ENCODE results near the gene NAA25.

The NAA25 gene

GRCh38 chr12:112025808-112026375, 82.7 kb downstream of the NAA25 start:
- Histone ChIP-seq H3K4me1 (ENCODE audit: control insufficient read depth in 2 of 2, insufficient read depth in 2 of 2, low read length in 2 of 2) (no peaks in the 10 kb centered on the region), H3K9me3 (ENCODE audit: control insufficient read depth in 2 of 2, low read length in 2 of 2) (no peaks in the 10 kb centered on the region), H3K9ac (ENCODE audit: low read depth in 1 of 2, low read length in 2 of 2) (no peak overlapping the region), H3K4me3 (ENCODE audit: low read length in 2 of 2) (no peak overlapping the region), H3K36me3 (ENCODE audit: control insufficient read depth in 2 of 2, insufficient read depth in 2 of 2, low read length in 2 of 2) (peaks cover 39 to 52% of the 10 kb centered on the region in 2 donors), H3K27me3 (ENCODE audit: control insufficient read depth in 2 of 2, insufficient read depth in 2 of 2, low read length in 2 of 2) (no peaks in the 10 kb centered on the region), H3K27ac (ENCODE audit: low read depth in 2 of 2, low read length in 2 of 2) (no peak overlapping the region)

DNA sequence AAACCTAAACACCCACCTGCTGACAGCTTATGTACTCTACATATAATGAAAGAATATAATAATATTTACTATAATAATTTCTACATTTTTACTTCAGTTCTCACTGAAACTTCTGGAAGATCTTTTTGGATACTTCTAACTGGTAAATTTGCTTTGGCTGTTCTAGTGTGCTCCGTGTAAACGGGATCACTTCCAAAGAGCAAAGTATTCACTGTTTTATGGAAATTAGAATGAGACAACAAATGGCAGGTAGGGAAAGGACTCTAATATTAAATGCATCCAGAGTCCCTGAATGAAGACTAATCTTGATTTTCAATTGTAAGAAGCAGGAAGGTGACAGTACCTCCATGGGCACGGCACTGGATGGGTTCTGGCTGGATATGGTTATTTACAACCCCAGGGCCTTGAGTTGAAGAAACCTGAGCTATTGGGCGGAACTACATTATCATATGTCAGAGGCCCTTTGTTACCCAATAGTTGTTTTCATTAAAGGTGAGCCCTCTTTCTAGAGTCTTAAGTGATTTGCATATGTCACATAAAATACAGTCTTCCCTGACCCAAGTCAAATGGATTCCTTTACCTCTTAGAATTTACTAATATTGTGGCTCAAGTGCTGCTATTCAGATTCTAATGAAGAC, 84.7 kb downstream of the NAA25 start:
- Histone ChIP-seq H3K4me1 (ENCODE audit: control insufficient read depth in 2 of 2, insufficient read depth in 2 of 2, low read length in 2 of 2) (no peaks in the 10 kb centered on the region), H3K4me3 (ENCODE audit: low read length in 2 of 2) (no peak overlapping the region), H3K9ac (ENCODE audit: low read depth in 1 of 2, low read length in 2 of 2) (no peak overlapping the region), H3K27me3 (ENCODE audit: control insufficient read depth in 2 of 2, insufficient read depth in 2 of 2, low read length in 2 of 2) (no peaks in the 10 kb centered on the region), H3K27ac (ENCODE audit: low read depth in 2 of 2, low read length in 2 of 2) (no peak overlapping the region), H3K36me3 (ENCODE audit: control insufficient read depth in 2 of 2, insufficient read depth in 2 of 2, low read length in 2 of 2) (peaks cover 44 to 57% of the 10 kb centered on the region in 2 donors), H3K9me3 (ENCODE audit: control insufficient read depth in 2 of 2, low read length in 2 of 2) (no peaks in the 10 kb centered on the region)

- no peak overlapping the region for H3K4me3 ChIP-seq (ENCODE audit: low read length in 2 of 2)
- no peaks in the 10 kb centered on the region for H3K9me3 ChIP-seq (ENCODE audit: control insufficient read depth in 2 of 2, low read length in 2 of 2)
- no peak overlapping the region for H3K9ac ChIP-seq (ENCODE audit: low read depth in 1 of 2, low read length in 2 of 2)
- H3K27me3 ChIP-seq (ENCODE audit: control insufficient read depth in 2 of 2, insufficient read depth in 2 of 2, low read length in 2 of 2): no peaks in the 10 kb centered on the region
- H3K4me1 ChIP-seq (ENCODE audit: control insufficient read depth in 2 of 2, insufficient read depth in 2 of 2, low read length in 2 of 2): no peaks in the 10 kb centered on the region
- peaks cover 41 to 53% of the 10 kb centered on the region in 2 donors for H3K36me3 ChIP-seq (ENCODE audit: control insufficient read depth in 2 of 2, insufficient read depth in 2 of 2, low read length in 2 of 2)
- H3K27ac ChIP-seq (ENCODE audit: low read depth in 2 of 2, low read length in 2 of 2): no peak overlapping the region
Measured at GRCh38 chr12:112022241-112023016, 86.2 kb downstream of the NAA25 start.

- Histone ChIP-seq H3K9me3 (ENCODE audit: control insufficient read depth in 2 of 2, low read length in 2 of 2) (no peaks in the 10 kb centered on the region), H3K9ac (ENCODE audit: low read depth in 1 of 2, low read length in 2 of 2) (no peak overlapping the region), H3K27ac (ENCODE audit: low read depth in 2 of 2, low read length in 2 of 2) (no peak overlapping the region), H3K4me3 (ENCODE audit: low read length in 2 of 2) (no peak overlapping the region), H3K4me1 (ENCODE audit: control insufficient read depth in 2 of 2, insufficient read depth in 2 of 2, low read length in 2 of 2) (no peaks in the 10 kb centered on the region), H3K36me3 (ENCODE audit: control insufficient read depth in 2 of 2, insufficient read depth in 2 of 2, low read length in 2 of 2) (peaks cover 44 to 57% of the 10 kb centered on the region in 2 donors), H3K27me3 (ENCODE audit: control insufficient read depth in 2 of 2, insufficient read depth in 2 of 2, low read length in 2 of 2) (no peaks in the 10 kb centered on the region)
Measured at GRCh38 chr12:112020947-112021457, 87.6 kb downstream of the NAA25 start.

- peaks cover 7 to 10% of the 10 kb centered on the region in 2 donors for H3K4me1 ChIP-seq (ENCODE audit: control insufficient read depth in 2 of 2, insufficient read depth in 2 of 2, low read length in 2 of 2)
Measured at GRCh38 chr12:112018571-112019237, 89.9 kb downstream of the NAA25 start.

GRCh38 chr12:112017041-112017440, 91.5 kb downstream of the NAA25 start:
- Histone ChIP-seq H3K36me3 (ENCODE audit: control insufficient read depth in 2 of 2, insufficient read depth in 2 of 2, low read length in 2 of 2) (peaks cover 22 to 33% of the 10 kb centered on the region in 2 donors), H3K4me1 (ENCODE audit: control insufficient read depth in 2 of 2, insufficient read depth in 2 of 2, low read length in 2 of 2) (peaks cover 15 to 17% of the 10 kb centered on the region in 2 donors), H3K9ac (ENCODE audit: low read depth in 1 of 2, low read length in 2 of 2) (no peak overlapping the region)

More at GRCh38 chr12:112018571-112019237, 89.9 kb downstream of the NAA25 start:
- no peaks in the 10 kb centered on the region for H3K27me3 ChIP-seq (ENCODE audit: control insufficient read depth in 2 of 2, insufficient read depth in 2 of 2, low read length in 2 of 2)
- no peak overlapping the region for H3K27ac ChIP-seq (ENCODE audit: low read depth in 2 of 2, low read length in 2 of 2)
- no peak overlapping the region for H3K4me3 ChIP-seq (ENCODE audit: low read length in 2 of 2)
- H3K9ac ChIP-seq (ENCODE audit: low read depth in 1 of 2, low read length in 2 of 2): no peak overlapping the region
- peaks cover 36 to 47% of the 10 kb centered on the region in 2 donors for H3K36me3 ChIP-seq (ENCODE audit: control insufficient read depth in 2 of 2, insufficient read depth in 2 of 2, low read length in 2 of 2)
- H3K9me3 ChIP-seq (ENCODE audit: control insufficient read depth in 2 of 2, low read length in 2 of 2): no peaks in the 10 kb centered on the region

GRCh38 chr12:112015938-112016337, 92.6 kb downstream of the NAA25 start:
- no peak overlapping the region for H3K27ac ChIP-seq (ENCODE audit: low read depth in 2 of 2, low read length in 2 of 2)

More at GRCh38 chr12:112017041-112017440, 91.5 kb downstream of the NAA25 start:
- Histone ChIP-seq H3K27me3 (ENCODE audit: control insufficient read depth in 2 of 2, insufficient read depth in 2 of 2, low read length in 2 of 2) (no peaks in the 10 kb centered on the region), H3K4me3 (ENCODE audit: low read length in 2 of 2) (no peak overlapping the region), H3K27ac (ENCODE audit: low read depth in 2 of 2, low read length in 2 of 2) (no peak overlapping the region), H3K9me3 (ENCODE audit: control insufficient read depth in 2 of 2, low read length in 2 of 2) (no peaks in the 10 kb centered on the region)

DNA sequence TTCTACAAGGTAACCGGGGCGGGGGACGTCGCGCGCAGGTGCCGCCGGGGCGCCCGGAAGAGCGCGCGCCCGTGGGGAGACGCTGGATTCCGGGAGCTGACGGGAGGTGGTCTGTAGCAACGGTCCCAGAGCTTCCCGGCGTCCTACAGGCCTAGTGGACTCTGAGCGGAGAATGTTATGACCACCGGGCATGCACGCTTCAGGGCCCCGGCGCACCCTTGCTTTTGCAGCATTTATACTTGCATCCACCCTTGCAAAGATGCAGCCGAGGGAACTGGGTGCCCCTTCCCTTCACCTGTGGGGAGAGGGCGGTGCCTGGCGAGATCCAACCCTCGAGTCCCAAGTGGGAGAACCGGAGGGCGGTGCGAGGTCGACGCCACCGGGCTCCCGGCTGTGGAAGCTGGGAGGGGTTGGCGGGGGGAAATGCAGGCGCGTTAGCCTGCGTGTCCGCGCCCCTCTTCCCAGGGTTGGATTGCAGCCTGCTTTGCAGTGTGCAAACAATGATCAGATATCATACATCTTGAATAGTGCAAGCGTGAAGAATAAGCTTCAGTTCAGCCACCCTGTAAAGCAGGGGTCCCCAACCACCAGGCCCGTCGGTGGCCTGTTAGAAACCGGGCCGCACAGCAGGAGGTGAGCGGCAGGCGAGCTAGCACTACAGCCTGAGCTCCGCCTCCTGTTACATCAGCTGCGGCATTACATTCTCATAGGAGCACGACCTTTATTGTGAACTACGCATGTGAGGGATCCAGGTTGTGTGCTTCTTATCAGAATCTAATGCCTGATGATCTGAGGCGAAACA, 94.8 kb downstream of the NAA25 start:
- Histone ChIP-seq H3K36me3 (ENCODE audit: control insufficient read depth in 2 of 2, insufficient read depth in 2 of 2, low read length in 2 of 2) (peaks cover 3 to 7% of the 10 kb centered on the region in 2 donors), H3K4me1 (ENCODE audit: control insufficient read depth in 2 of 2, insufficient read depth in 2 of 2, low read length in 2 of 2) (peaks cover 19 to 27% of the 10 kb centered on the region in 2 donors), H3K27ac (ENCODE audit: low read depth in 2 of 2, low read length in 2 of 2) (peak overlapping the region; percentile 83 to 92), H3K27me3 (ENCODE audit: control insufficient read depth in 2 of 2, insufficient read depth in 2 of 2, low read length in 2 of 2) (no peaks in the 10 kb centered on the region), H3K9ac (ENCODE audit: low read depth in 1 of 2, low read length in 2 of 2) (peak overlapping the region; percentile 74 to 77), H3K4me3 (ENCODE audit: low read length in 2 of 2) (peak overlapping the region; percentile 76 to 97), H3K9me3 (ENCODE audit: control insufficient read depth in 2 of 2, low read length in 2 of 2) (no peaks in the 10 kb centered on the region)

More at GRCh38 chr12:112015938-112016337, 92.6 kb downstream of the NAA25 start:
- H3K9ac ChIP-seq (ENCODE audit: low read depth in 1 of 2, low read length in 2 of 2): no peak overlapping the region
- no peaks in the 10 kb centered on the region for H3K27me3 ChIP-seq (ENCODE audit: control insufficient read depth in 2 of 2, insufficient read depth in 2 of 2, low read length in 2 of 2)
- no peaks in the 10 kb centered on the region for H3K9me3 ChIP-seq (ENCODE audit: control insufficient read depth in 2 of 2, low read length in 2 of 2)
- H3K4me3 ChIP-seq (ENCODE audit: low read length in 2 of 2): no peak overlapping the region
- H3K36me3 ChIP-seq (ENCODE audit: control insufficient read depth in 2 of 2, insufficient read depth in 2 of 2, low read length in 2 of 2): peaks cover 14 to 26% of the 10 kb centered on the region in 2 donors
- peaks cover 19 to 27% of the 10 kb centered on the region in 2 donors for H3K4me1 ChIP-seq (ENCODE audit: control insufficient read depth in 2 of 2, insufficient read depth in 2 of 2, low read length in 2 of 2)

Data from mucosa of rectum (tissue), 2 donors.